HG03103 (cell line): Measurements from ENCODE around the gene CDH2.

Source experiments
- ATAC-seq: cut with Tn5 transposase; IDR thresholded peaks from one replicate; pipeline ENCODE4 v1.9.1; 2021; ENCODE audit warnings: low read depth; ENCODE audit not compliant: unreplicated experiment

Gene CDH2

DNA sequence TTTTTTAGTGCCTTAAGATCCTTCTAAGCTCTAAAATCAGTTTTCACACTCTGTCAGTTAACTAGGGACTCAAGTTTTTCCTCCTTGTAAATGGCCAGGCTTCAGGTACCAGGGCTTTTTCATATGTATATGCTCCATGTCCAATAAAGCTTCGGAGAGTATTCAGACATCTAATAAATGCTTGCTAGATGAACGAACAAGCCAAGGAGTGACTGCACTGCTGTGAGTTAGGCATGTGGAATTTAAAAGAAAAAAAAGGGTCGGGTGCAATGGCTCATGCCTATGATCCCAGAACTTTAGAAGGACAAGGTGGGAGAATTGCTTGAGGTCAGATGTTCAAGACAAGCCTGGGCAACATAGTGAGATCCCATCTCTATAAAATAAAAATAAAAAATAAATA lies 81.9 kb downstream of the CDH2 start:
- no peak for ATAC-seq

DNA sequence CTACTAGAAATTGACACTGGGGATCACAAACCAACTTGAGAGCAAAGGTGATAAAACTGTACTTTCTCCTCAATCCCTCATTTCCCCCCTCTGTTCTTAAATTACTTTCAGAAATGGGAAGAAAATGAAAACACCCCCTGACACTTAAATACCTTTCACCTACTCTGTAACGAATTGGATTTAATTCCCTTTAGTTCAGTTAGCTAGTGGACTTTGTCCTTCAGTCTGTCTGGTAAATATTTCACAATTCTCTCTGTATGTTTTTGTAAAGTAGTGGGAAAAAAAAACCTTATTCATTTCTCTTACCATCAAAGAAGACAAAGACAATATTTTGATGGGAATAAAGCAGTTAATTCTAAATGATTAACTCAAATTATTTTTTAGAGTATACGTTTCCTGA lies 85.7 kb downstream of the CDH2 start:
- no peak for ATAC-seq

DNA sequence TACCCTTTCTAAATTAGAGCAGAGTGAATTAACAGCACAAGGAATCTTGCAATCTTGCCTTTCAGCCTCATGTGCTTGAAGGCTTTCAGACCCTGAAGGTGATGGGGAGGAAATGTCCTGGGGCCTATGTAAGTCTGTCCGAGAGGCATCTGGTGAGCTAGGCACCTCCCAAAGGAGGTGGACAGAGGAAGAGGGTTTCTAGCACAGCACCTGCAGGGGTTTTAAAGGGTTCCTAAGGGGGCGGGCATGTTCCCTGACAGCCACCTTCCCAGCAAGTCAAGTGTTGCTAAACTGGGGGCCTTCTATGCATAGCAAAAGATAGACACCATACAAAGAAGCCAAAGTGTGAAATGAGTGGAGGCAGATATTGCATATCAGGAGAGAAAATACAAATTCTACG lies 88.5 kb downstream of the CDH2 start:
- no peak for ATAC-seq

DNA sequence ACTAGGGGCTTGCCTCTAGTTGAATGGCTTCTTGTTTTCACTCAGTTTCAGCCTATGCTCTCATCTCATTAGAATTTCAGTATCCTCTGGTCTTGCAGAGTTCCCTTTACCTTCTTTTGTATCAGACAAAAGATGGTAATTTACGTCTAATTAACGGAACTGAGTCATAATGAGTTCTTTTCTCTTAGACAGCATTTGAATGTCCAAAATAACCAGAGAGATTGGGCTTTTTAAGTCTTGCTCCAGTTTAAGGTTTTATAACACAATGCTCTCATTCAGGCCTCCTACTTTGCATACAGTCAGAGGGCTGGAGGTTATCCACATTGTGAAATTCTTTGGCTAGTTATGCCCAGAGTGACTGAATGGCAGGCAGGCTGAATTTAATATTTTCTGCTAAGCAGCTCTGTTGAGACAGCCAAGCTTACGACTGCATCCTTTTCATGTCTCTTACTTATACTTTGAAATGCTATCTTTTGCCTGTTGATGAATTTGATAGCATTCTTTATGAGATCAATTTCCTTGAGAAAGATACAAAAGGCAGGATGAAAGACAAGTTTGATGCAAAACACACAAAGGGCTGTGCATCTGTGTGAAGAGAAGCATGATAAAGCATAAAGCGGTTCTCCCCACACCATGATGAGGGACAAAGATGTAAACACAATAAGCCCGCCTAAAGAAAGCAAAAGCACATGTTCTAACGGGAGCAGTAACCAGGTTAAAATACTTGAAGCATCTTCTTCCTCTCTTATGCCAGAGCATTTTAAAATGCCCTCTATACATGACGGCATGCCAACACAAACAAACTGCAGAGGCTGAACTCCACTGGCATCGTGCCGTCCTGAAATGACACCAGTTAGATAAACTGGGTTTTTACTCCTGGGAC lies 90.0 kb downstream of the CDH2 start:
- no peak for ATAC-seq

GRCh38 chr18:28081516-28081915 lies 95.4 kb downstream of the CDH2 start:
- ATAC-seq: no peak

- no peak for ATAC-seq
Observed at GRCh38 chr18:28080876-28081300, 96.0 kb downstream of the CDH2 start.

- no peak for ATAC-seq
Observed at GRCh38 chr18:28079883-28080282, 97.0 kb downstream of the CDH2 start.

DNA sequence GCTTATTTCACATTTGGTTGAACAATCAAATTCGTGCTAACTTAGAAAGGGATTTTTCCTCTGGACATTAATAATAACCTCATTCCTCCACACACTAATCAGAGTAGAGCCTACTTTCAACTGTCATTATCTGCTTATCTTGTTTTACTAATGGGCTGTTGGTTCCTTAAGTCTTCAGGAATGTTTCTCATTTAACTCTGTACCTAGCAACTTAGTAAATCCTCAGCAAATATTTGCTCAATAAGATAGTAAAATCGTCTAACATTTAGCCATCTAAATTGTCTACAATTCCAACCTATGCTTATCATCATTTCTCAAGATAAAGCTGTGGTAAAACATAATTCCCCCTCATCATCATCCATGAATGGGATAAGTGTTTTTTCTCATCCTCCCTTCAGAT lies 98.1 kb downstream of the CDH2 start:
- no peak for ATAC-seq

DNA sequence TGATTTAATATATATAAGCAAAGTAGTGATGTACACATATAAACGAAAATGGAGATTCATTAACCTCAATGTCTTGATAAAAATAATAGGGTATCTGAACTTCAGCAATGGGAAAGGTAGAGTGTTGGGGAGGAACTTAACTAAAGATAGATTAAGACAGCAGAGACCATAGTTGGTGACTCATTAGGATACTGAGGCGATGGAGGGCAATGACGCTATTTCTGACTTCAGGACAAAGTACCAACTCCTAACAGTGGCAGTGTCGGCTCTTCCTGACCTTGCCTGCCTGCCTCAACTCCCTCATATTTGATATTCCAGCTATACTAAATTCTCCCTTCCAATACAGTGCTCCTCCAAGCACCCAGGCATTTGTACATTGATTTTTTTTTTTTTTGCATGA lies 98.6 kb downstream of the CDH2 start:
- ATAC-seq: no peak

GRCh38 chr18:28075501-28075900 lies 101.4 kb downstream of the CDH2 start:
- ATAC-seq: no peak

GRCh38 chr18:28074076-28074475 lies 102.9 kb downstream of the CDH2 start:
- no peak for ATAC-seq

DNA sequence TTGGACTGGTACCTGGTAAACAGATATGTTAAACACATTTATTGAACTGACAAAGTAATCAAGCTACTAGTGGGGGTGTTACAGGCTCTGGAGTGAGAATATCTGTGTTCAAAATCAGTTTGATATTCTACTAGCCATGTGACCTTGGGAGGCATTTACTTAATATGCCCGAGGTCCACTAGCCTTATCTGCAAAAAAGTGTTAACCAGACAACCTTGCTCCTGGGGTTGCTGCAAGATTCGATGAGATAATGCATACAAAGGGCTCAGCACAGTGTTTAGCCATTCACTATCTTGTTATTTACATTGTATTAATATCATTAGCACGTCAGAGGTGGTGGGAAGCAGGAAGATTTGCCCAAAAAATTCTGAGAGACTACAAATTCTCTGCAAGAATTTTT lies 103.3 kb downstream of the CDH2 start:
- no peak for ATAC-seq

GRCh38 chr18:28071199-28071598 lies 105.7 kb downstream of the CDH2 start:
- ATAC-seq: no peak

- ATAC-seq: no peak
Observed at GRCh38 chr18:28068207-28068606, 108.7 kb downstream of the CDH2 start.

DNA sequence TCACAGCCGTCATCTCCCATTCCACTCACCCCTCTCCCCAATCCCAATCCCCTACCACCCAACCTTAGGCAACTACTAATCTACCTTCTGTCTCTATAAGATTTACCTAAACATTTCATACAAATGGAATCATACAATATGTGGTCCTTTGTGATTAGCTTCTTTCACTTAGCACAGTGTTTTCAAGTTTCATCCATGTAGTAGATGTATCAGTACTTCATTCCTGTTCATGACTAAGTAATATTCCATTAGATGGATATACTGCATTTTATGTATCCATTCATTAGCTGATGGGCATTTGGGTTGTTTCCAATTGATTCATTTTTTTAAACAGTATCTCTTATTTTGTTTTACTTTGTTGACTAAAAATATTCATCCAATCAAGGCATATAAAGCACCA lies 109.6 kb downstream of the CDH2 start:
- no peak for ATAC-seq

DNA sequence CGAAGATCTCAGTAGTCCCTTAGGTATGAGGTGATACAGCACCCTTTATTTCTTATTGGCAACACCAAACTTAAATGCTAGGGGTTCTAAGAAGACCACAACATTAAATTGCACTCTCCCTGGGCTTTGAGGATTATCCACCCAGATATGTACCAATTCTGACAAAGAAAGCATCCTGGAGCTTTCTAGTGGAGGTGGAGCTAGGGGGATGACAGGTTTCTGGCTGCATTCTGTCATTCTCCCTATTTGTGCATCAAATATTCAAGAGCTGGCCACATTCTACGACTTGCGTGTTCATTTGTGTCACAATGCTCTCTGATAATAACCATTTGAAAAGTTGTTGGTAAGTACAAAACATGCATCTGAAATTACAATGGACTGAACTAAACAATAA lies 111.1 kb downstream of the CDH2 start:
- no peak for ATAC-seq

GRCh38 chr18:28065031-28065792 lies 111.7 kb downstream of the CDH2 start:
- ATAC-seq: no peak

- ATAC-seq: no peak
Observed at GRCh38 chr18:28063926-28064325, 113.0 kb downstream of the CDH2 start.

- no peak for ATAC-seq
Observed at GRCh38 chr18:28063271-28063761, 113.6 kb downstream of the CDH2 start.

DNA sequence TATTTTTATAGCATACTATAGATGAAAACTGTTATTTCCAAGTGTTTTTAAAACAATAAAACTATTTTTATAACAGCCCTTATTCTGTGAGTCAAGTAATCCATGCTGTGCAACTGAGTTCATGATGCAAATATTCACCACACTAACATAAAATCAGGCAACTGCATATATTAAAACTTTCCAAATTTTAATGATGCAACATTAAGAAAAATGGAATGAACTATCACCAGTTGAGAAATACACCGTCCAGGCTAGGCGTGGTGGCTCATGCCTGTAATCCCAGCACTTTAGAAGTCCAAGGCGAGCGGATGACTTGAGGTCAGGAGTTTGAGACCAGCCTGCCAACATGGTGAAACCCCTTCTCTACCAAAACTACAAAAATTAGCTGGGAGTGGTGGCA lies 114.5 kb downstream of the CDH2 start:
- no peak for ATAC-seq

DNA sequence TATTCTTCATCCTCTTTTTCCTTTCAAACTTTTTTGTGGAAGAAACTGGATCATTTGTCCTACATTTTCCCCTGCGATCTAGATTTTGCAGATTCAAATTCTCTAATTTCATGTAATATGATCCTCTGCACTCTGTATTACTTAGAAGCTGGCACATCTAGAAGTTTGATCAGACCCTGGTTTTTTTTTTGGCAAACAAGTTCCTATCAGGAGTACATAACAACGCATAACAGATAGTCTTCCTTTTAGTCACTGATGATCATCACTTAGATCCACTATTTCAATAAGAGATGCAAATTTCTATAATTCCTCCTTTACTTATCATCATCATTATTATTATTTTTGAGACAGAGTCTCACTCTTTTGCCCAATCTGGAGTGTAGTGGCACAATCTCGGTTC lies 117.1 kb downstream of the CDH2 start:
- ATAC-seq: no peak

DNA sequence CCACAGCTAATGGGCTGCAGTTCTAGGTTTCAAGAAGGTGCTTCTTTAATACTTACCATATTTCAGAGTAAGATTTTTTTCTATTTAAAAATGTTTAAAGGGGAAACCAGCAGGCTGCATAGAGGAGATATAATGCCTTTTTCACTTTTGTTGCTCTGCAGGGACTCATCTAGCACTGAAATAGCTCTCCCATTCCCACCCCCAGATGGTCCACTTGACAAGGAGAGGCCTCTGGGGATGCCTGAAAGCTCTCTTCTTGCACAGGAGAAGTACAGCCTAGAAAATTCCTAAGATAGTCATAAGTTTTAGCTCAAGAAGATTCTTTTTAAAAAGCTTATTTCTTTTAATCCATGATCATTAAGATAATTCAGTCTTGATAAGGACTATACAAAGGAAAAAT lies 126.4 kb downstream of the CDH2 start:
- ATAC-seq: no peak
